Neural cell (in vitro differentiated cells): ENCODE results near the gene E2F4. TPM values are rescaled to one million over a fixed set of nuclear protein-coding genes. Genes with fewer than 3 reads are reported as not detected.

ENCODE experiments used
- H2AFZ ChIP-seq: fragments of 200-600, 300-800 bp; sonication (generic), shearing (Covaris generic); 2 replicates; pipeline ENCODE4 v1.6.0; 2014; ENCODE audit warnings: low read depth, mild to moderate bottlenecking, antibody characterized with exemption, low read length, moderate library complexity
- H3F3A ChIP-seq: fragments of 200-600 bp; shearing (Covaris generic); 2 replicates; pipeline ENCODE4 v1.6.1; 2016; ENCODE audit warnings: mild to moderate bottlenecking, moderate library complexity, mixed read lengths, antibody characterized with exemption, low read length; ENCODE audit not compliant: insufficient read depth, poor library complexity, severe bottlenecking
- H3K27ac ChIP-seq: fragments of 200-600, 300-800 bp; sonication (generic), shearing (Covaris generic); 2 replicates; pipeline ENCODE4 v1.5.1; 2014; ENCODE audit warnings: mild to moderate bottlenecking, low read length, moderate library complexity
- H3K27me3 ChIP-seq: fragments of 300-800, 200-600 bp; sonication (generic), shearing (Covaris generic); 2 replicates; pipeline ENCODE4 v1.6.0; 2014; ENCODE audit warnings: mild to moderate bottlenecking, low read depth, low read length, moderate library complexity; ENCODE audit not compliant: insufficient read depth
- H3K36me3 ChIP-seq: fragments of 300-800, 200-600 bp; sonication (generic), shearing (Covaris generic); 2 replicates; pipeline ENCODE4 v1.5.1; 2014; ENCODE audit warnings: mild to moderate bottlenecking, antibody characterized with exemption, low read length, moderate library complexity; ENCODE audit not compliant: insufficient read depth
- H3K4me2 ChIP-seq: fragments of 300-800, 200-600 bp; sonication (generic), shearing (Covaris generic); 2 replicates; pipeline ENCODE4 v1.6.0; 2014; ENCODE audit warnings: mild to moderate bottlenecking, low read length
- H3K4me3 ChIP-seq: fragments of 300-800, 200-600 bp; sonication (generic), shearing (Covaris generic); 2 replicates; pipeline ENCODE4 v1.5.1; 2014; ENCODE audit warnings: mild to moderate bottlenecking, low read length, moderate library complexity
- H3K79me2 ChIP-seq: fragments of 200-600 bp; shearing (Covaris generic); replicated peaks from 2 replicates; pipeline ENCODE4 v1.6.0; 2014; ENCODE audit warnings: mild to moderate bottlenecking, low read length, moderate library complexity; ENCODE audit not compliant: insufficient read depth
- H3K9ac ChIP-seq: fragments of 300-800, 200-600 bp; sonication (generic), shearing (Covaris generic); 2 replicates; pipeline ENCODE4 v1.6.1; 2016; ENCODE audit warnings: mild to moderate bottlenecking, low read length, mixed read lengths
- H3K9me2 ChIP-seq: fragments of 200-600 bp; shearing (Covaris generic); 2 replicates; pipeline ENCODE4 v1.6.1; 2016; ENCODE audit warnings: mild to moderate bottlenecking, low read length, mixed read lengths; ENCODE audit not compliant: insufficient read depth
- H3K9me3 ChIP-seq: fragments of 200-600, 300-800 bp; sonication (generic), shearing (Covaris generic); 2 replicates; pipeline ENCODE4 v1.6.1; 2016; ENCODE audit warnings: mild to moderate bottlenecking, mixed run types, low read length, moderate library complexity, mixed read lengths
- H4K20me1 ChIP-seq: fragments of 200-600 bp; shearing (Covaris generic); 2 replicates; pipeline ENCODE4 v1.6.1; 2016; ENCODE audit warnings: mild to moderate bottlenecking, mixed run types; ENCODE audit not compliant: insufficient read depth
- CTCF ChIP-seq: fragments of 450-650 bp; IDR thresholded peaks from 2 replicates; pipeline ENCODE4 v1.5.1; 2014; ENCODE audit warnings: antibody characterized with exemption, mild to moderate bottlenecking, moderate library complexity; ENCODE audit not compliant: poor library complexity, severe bottlenecking
- EP300 ChIP-seq: fragments of 450-650 bp; conservative IDR thresholded peaks from 2 replicates; pipeline ENCODE4 v1.6.1; 2014; ENCODE audit warnings: antibody characterized with exemption, mild to moderate bottlenecking, moderate library complexity; ENCODE audit not compliant: poor library complexity, severe bottlenecking
- EZH2 ChIP-seq: fragments of 200-600, 300-800 bp; shearing (Covaris generic), sonication (generic); IDR thresholded peaks from 2 replicates; pipeline ENCODE4 v1.6.1; 2014; ENCODE audit warnings: antibody characterized with exemption, low read length, borderline replicate concordance, mild to moderate bottlenecking; ENCODE audit not compliant: insufficient read depth, poor library complexity, severe bottlenecking
- MXI1 ChIP-seq: fragments of 450-650 bp; conservative IDR thresholded peaks from 2 replicates; pipeline ENCODE4 v1.6.1; 2014; ENCODE audit warnings: antibody characterized with exemption, mild to moderate bottlenecking; ENCODE audit not compliant: poor library complexity, severe bottlenecking
- POLR2AphosphoS5 ChIP-seq: IDR thresholded peaks from 2 replicates; pipeline ENCODE4 v1.6.1; 2012
- RAD21 ChIP-seq: fragments of 450-650 bp; conservative IDR thresholded peaks from 2 replicates; pipeline ENCODE4 v1.6.1; 2014; ENCODE audit warnings: antibody characterized with exemption, mild to moderate bottlenecking, moderate library complexity
- REST ChIP-seq: IDR thresholded peaks from 2 replicates; pipeline ENCODE4 v1.6.1; 2012; ENCODE audit warnings: borderline replicate concordance
- SMC3 ChIP-seq: fragments of 450-650 bp; conservative IDR thresholded peaks from 2 replicates; pipeline ENCODE4 v1.6.1; 2014; ENCODE audit warnings: antibody characterized with exemption, mild to moderate bottlenecking, moderate library complexity; ENCODE audit not compliant: poor library complexity
- TAF1 ChIP-seq: IDR thresholded peaks from 2 replicates; pipeline ENCODE4 v1.6.1; 2012; ENCODE audit warnings: low read depth
- polyA plus RNA-seq: library from polyadenylated mRNA; depleted of rRNA; stranded (reverse); fragments of >200 nt; gene quantifications from 2 replicates; pipeline ENCODE4 v1.2.3, GENCODE V29; 2014

Gene E2F4
- polyA plus RNA-seq, 1 donor from 2014 or later, result 112 TPM

- TF ChIP-seq EP300 (no peak), SMC3 (no peak), CTCF (no peak), TAF1 (no peak), MXI1 (no peak), EZH2 (no peak), RAD21 (no peak), REST (no peak), POLR2AphosphoS5 (no peak)
- peaks cover 4% of the 10 kb centered on the region for H3K36me3 ChIP-seq
- no peak overlapping the region for H3K4me3 ChIP-seq
- H3F3A ChIP-seq, result no peaks in the 10 kb centered on the region
- H3K79me2 ChIP-seq, result no peaks in the 10 kb centered on the region
- no peaks in the 10 kb centered on the region for H4K20me1 ChIP-seq
- H3K4me2 ChIP-seq, result no peak overlapping the region
- H3K27ac ChIP-seq, result no peak overlapping the region
- H3K27me3 ChIP-seq, result peaks cover 49% of the 10 kb centered on the region
- H3K9ac ChIP-seq, result no peak overlapping the region
- peaks cover 3% of the 10 kb centered on the region for H3K9me3 ChIP-seq
- H2AFZ ChIP-seq, result no peak overlapping the region
- no peaks in the 10 kb centered on the region for H3K9me2 ChIP-seq
Measured at GRCh38 chr16:67148221-67148620, 43.7 kb upstream of the E2F4 start.

- TF ChIP-seq SMC3, result no peak
- TF ChIP-seq EZH2, result no peak
- no peak for TF ChIP-seq TAF1
- no peak for TF ChIP-seq REST
- no peak for TF ChIP-seq CTCF
- no peak for TF ChIP-seq MXI1
- no peak for TF ChIP-seq EP300
- no peak for TF ChIP-seq RAD21
- TF ChIP-seq POLR2AphosphoS5, result no peak
- Histone ChIP-seq H3F3A (no peaks in the 10 kb centered on the region), H3K79me2 (no peaks in the 10 kb centered on the region), H3K4me2 (no peak overlapping the region), H3K9me3 (peaks cover 3% of the 10 kb centered on the region), H3K9ac (no peak overlapping the region), H3K9me2 (no peaks in the 10 kb centered on the region), H2AFZ (no peak overlapping the region), H4K20me1 (no peaks in the 10 kb centered on the region), H3K27me3 (peaks cover 54% of the 10 kb centered on the region), H3K36me3 (peaks cover 4% of the 10 kb centered on the region), H3K27ac (no peak overlapping the region), H3K4me3 (no peak overlapping the region)
Measured at GRCh38 chr16:67148656-67149275, 43.2 kb upstream of the E2F4 start.
